ENCODE data around the gene EHHADH. TPM values are rescaled to one million over a fixed set of nuclear protein-coding genes. Genes with fewer than 3 reads are reported as not detected.

Gene EHHADH
- total RNA-seq, 1 donor, result 6.5 TPM

DNA sequence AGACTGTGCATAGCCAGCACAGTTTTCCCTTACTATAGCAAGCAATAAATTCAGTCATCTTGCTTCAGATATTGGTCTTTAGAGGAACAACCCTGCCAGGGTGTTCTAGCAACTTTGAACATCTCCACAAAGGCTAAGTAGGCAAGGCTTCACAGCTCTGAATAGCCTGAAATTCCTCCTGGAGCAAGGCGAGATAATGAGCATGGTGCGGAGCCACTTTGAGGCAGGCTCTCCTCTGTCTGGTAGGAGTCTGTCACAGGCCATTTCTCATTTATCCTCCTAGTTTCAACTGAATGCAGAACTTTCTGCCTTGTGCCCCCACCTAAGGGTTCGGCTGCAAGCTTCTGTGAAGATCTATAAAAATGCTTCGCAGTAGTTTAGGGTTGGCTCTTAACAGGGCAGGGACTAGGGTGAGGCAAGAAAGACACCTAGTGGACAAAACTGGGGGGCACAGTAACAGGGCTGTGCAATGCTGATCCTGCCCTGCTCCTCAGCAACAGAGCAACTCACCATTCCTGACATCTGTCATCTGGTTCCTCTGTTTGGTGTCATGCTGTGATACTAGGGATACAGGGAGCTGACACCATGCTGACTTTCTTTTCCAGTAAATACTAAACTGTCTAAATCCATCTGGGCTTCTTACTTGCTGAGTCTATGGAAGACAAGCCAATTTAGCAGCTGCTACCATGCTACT, 16.6 kb upstream of the EHHADH start:
- peak; percentile 33 for DNase-seq (ENCODE audit: low read depth)
- H3K4me3 ChIP-seq (ENCODE audit: low read depth, low read length), result no peak overlapping the region

DNA sequence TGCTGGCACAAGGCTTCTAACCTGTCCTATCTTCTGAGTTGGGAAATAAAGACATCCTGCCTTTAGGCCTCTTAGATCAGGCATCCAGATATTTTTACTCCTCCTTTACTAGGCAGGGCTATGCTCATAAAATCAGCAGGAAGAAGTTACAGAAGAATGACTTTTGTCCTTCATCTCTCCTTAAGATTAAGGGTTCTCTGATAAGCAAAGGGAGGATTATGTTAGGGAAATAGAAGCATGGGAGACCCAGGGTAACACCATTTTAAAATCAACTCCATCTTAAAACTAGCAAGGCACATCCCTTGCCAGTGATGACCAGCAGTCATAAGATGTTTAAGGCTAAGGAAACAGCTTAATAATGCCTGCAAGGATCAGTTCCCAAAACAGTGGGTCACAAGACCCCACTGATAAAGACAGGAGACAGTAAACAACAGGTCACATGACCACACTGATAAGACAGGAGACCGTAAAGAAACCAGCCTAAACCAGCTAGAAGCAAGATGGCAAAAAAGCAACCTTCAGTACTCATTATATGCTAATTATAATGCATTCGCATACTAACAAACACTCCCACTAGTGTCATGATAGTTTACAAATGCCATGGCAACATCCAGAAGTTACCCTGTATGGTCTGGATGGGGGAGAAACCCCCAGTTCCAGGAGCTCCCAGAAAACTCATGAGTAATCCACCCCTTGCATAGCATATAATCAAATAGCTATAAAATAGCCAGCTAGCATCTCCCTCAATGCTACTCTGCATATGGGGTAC, 14.5 kb upstream of the EHHADH start:
- TF ChIP-seq, protein P1, sequence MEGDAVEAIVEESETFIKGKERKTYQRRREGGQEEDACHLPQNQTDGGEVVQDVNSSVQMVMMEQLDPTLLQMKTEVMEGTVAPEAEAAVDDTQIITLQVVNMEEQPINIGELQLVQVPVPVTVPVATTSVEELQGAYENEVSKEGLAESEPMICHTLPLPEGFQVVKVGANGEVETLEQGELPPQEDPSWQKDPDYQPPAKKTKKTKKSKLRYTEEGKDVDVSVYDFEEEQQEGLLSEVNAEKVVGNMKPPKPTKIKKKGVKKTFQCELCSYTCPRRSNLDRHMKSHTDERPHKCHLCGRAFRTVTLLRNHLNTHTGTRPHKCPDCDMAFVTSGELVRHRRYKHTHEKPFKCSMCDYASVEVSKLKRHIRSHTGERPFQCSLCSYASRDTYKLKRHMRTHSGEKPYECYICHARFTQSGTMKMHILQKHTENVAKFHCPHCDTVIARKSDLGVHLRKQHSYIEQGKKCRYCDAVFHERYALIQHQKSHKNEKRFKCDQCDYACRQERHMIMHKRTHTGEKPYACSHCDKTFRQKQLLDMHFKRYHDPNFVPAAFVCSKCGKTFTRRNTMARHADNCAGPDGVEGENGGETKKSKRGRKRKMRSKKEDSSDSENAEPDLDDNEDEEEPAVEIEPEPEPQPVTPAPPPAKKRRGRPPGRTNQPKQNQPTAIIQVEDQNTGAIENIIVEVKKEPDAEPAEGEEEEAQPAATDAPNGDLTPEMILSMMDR (IDR thresholded peaks at IDR 0.05; ENCODE audit: insufficient read depth, low read depth, low read length), result no peak
- H3K4me3 ChIP-seq (ENCODE audit: low read depth, low read length), result no peak overlapping the region
- DNase-seq (ENCODE audit: low read depth), result no peak

More for the DNA sequence above, 16.6 kb upstream of the EHHADH start:
- TF ChIP-seq, protein P1 (IDR thresholded peaks at IDR 0.05; ENCODE audit: insufficient read depth, low read depth, low read length), result peak; percentile 66

DNA sequence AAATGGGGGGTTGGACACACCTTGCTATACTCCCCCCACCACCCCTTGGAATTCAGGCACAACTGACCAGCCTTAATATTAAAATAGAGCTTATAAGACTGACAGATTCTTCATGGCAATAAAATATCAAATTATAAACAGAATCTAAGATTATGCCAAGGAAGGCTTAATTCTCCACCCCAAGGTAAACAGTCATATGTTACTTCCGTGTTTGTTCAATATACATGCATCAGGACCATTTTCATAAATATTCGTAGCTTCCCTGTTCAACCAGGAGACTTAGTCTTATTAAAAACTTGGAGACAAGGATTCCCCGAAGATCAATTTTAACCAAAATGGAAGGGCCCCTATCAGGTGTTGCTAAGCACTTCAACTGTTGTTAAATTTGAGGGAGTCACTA, 13.3 kb upstream of the EHHADH start:
- TF ChIP-seq, protein P1 (IDR thresholded peaks at IDR 0.05; ENCODE audit: insufficient read depth, low read depth, low read length), result no peak
- no peak for DNase-seq (ENCODE audit: low read depth)
- no peak overlapping the region for H3K4me3 ChIP-seq (ENCODE audit: low read depth, low read length)

DNA sequence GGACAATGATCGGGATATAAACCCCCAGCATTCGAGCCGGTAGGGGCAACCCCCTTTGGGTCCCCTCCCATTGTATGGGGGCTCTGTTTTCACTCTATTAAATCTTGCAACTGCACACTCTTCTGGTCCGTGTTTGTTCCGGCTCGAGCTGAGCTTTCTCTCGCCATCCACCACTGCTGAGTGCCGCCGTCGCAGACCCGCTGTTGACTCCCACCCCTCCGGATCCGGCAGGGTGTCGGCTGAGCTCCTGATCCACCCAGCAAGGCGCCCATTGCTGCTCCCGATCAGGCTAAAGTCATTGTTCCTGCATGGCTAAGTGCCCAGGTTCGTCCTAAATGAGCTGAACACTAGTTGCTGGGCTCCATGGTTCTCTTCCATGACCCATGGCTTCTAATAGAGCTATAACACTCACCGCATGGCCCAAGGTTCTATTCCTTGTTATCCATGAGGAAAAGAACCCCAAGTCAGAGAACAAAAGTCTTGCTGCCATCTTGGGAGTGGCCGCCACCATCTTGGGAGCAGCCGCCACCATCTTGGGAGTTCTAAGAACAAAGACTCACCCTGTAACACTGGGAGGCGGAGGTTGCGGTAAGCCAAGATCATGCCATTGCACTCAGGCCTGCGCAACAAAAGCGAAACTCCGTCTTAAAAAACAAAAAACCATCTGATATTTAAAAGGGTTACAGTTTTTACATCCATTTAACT, 11.2 kb upstream of the EHHADH start:
- TF ChIP-seq, protein P1 (IDR thresholded peaks at IDR 0.05; ENCODE audit: insufficient read depth, low read depth, low read length), result no peak
- DNase-seq (ENCODE audit: low read depth), result no peak
- no peak overlapping the region for H3K4me3 ChIP-seq (ENCODE audit: low read depth, low read length)

DNA sequence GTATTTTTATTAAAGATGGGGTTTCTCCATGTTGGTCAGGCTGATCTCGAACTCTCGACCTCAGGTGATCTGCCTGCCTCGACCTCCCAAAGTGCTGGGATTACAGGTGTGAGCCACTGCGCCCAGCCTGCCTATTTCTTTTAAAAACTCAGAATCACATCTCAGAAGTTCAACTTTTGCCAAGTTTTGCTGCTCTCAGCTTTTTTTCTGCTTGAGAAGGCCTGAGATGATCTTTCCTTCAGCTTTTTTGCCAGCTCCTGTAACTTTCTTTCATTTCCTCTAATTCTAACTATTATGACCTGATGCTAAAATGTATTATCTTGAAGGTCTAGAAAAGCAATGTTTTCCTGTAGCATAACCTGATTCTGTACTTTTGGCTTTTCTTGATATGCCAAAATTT, 9.6 kb upstream of the EHHADH start:
- TF ChIP-seq, protein P1 (IDR thresholded peaks at IDR 0.05; ENCODE audit: insufficient read depth, low read depth, low read length), result no peak
- no peak for DNase-seq (ENCODE audit: low read depth)
- H3K4me3 ChIP-seq (ENCODE audit: low read depth, low read length), result no peak overlapping the region

DNA sequence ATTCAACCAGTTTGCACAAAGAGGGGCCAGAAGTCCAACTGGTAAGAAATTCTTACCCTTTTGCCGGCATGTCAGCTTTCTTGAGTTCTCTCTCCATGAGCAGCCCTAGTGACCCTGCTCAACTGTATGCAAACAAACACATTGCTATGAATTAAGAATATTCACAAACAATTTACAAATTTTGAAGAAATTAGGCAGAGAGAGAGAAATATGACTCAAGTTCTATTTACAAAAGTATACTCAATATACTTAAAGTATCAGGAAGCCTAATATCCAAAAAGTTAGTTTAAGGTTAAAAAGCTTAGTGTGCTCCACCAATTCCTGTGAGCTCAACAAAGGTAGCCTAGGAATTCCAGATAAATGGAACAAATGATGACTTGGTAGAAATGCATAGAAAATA, 3.5 kb upstream of the EHHADH start:
- H3K4me3 ChIP-seq (ENCODE audit: low read depth, low read length), result no peak overlapping the region
- TF ChIP-seq, protein P1 (IDR thresholded peaks at IDR 0.05; ENCODE audit: insufficient read depth, low read depth, low read length), result no peak
- DNase-seq (ENCODE audit: low read depth), result no peak
